ENCODE measurements around the gene MPHOSPH6.

GRCh38 chr16:82184213-82184612, 14.2 kb upstream of the MPHOSPH6 start:
- TF ChIP-seq CTCF (IDR thresholded peaks at IDR 0.05; ENCODE audit: borderline replicate concordance, extremely low read depth, low read length, poor library complexity, severe bottlenecking) (no peak), EZH2 (IDR thresholded peaks at IDR 0.05; ENCODE audit: borderline replicate concordance, low read depth, low read length, severe bottlenecking) (no peak)
